Measurements from ENCODE around the gene EPHA8. TPM values are rescaled to one million over a fixed set of nuclear protein-coding genes. Genes with fewer than 3 reads are reported as not detected.
A peak's percentile ranks its signal among the peaks of the same experiment; 100 is the strongest.

The EPHA8 gene
- total and polyA plus RNA-seq, 2 of the 4 experiments (the other 2 are of a cell fraction): not detected

DNA sequence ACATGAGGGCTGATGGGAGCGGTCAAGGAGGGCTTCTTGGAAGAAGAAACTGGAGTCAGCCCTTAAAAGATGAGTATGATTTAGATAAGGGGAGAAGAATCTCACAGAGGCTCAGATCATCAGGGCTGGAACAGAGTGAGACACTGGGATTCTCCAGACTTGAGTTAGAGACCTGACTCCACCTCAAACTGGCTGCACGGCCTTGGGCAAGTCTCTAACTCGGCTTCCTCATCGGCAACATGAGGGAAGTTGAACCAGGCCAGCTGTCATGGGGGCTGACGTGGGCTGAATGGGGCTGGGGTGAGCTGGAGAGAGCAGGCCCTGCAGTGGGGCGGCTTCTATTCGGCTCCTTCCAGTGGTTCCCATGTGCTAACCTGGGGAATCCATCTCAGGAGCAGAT lies 82.6 kb downstream of the EPHA8 start:
- Histone ChIP-seq H4K91ac (ENCODE audit: insufficient read depth, low read depth, low read length) (no peak overlapping the region), H3K79me1 (ENCODE audit: low read depth in 1 of 2, low read length in 2 of 2) (no peaks in the 10 kb centered on the region), H2BK20ac (ENCODE audit: low read depth, low read length) (no peak overlapping the region), H3K4ac (ENCODE audit: low read depth, low read length) (no peak overlapping the region), H3K56ac (ENCODE audit: extremely low read depth, insufficient read depth, low read length) (no peak overlapping the region), H3K4me1 (ENCODE audit: control insufficient read depth, insufficient read depth, low read length) (peaks cover 2% of the 10 kb centered on the region; the same call in 1 of the 2 replicates), H4K8ac (ENCODE audit: low read depth in 2 of 2, low read length in 2 of 2) (no peak overlapping the region), H3K14ac (replicated peaks; ENCODE audit: low read depth, low read length) (no peak overlapping the region), H3K27ac (ENCODE audit: insufficient read depth, low read length) (no peak overlapping the region), H3K36me3 (ENCODE audit: control insufficient read depth, insufficient read depth, low read length) (no peaks in the 10 kb centered on the region), H2BK120ac (ENCODE audit: low read depth, low read length) (no peak overlapping the region), H2BK5ac (ENCODE audit: low read depth, low read length, poor library complexity, severe bottlenecking) (no peak overlapping the region), H2AFZ (replicated peaks; ENCODE audit: low read length, poor library complexity) (peak overlapping the region; percentile 59), H4K20me1 (ENCODE audit: insufficient read depth, low read length) (peaks cover 5% of the 10 kb centered on the region), H2BK15ac (ENCODE audit: low read depth, low read length) (no peak overlapping the region), H2AK9ac (replicated peaks; ENCODE audit: low read depth, low read length, poor library complexity) (no peak overlapping the region), H3K27me3 (ENCODE audit: control insufficient read depth, insufficient read depth, low read length) (peaks cover 45% of the 10 kb centered on the region), H2AK5ac (ENCODE audit: low read depth, low read length) (no peak overlapping the region), H3K9ac (ENCODE audit: low read depth, low read length) (no peak overlapping the region), H3K9me1 (ENCODE audit: insufficient read depth, low read length) (no peaks in the 10 kb centered on the region), H3K4me2 (ENCODE audit: low read depth, low read length) (no peak overlapping the region), H4K5ac (ENCODE audit: low read depth, low read length) (no peak overlapping the region), H3K4me3 (ENCODE audit: insufficient read depth, low read depth, low read length) (no peak overlapping the region), H3K23ac (ENCODE audit: low read depth, low read length) (no peak overlapping the region), H3K9me3 (ENCODE audit: control insufficient read depth, insufficient read depth, low read length) (no peaks in the 10 kb centered on the region), H3K18ac (ENCODE audit: low read depth, low read length) (no peak overlapping the region)
- BruUV-seq (replicated peaks): no TSS peak
- DNase-seq (no peak), ATAC-seq (ENCODE audit: low read depth) (peak; percentile 8)
- ChIA-PET POLR2A (ENCODE audit: unreplicated experiment) (no interaction called here), CTCF (interaction anchor here (0.6 kb wide), 1 partner anchor 9 kb away, joined by 4 read pairs; no protein-coding TSS in a partner anchor)
- in situ Hi-C loops (cut with MboI; ENCODE audit: low sequenced_read_pairs): loop anchor here (5.0 kb wide), 1 partner anchor 229 kb away; no protein-coding TSS in a partner anchor
- WGBS, 2 experiments (ENCODE audit: extremely low coverage in 2 of 2, insufficient read length in 1 of 2): 71% methylated on average over 1 of the region's 7 CpGs; no CpG with 5 or more reads in 1 of the 2 experiments
- TF ChIP-seq RCOR1 (IDR thresholded peaks at IDR 0.05; ENCODE audit: insufficient replicate concordance, low read length) (no peak), NFE2L2 (IDR thresholded peaks at IDR 0.05; ENCODE audit: low read depth, low read length) (no peak), RAD21 (IDR thresholded peaks at IDR 0.05; ENCODE audit: low read length) (no peak), FOS (IDR thresholded peaks at IDR 0.05; ENCODE audit: low read depth, low read length) (no peak), RFX5 (IDR thresholded peaks at IDR 0.05; ENCODE audit: low read depth, low read length) (no peak), MXI1 (IDR thresholded peaks at IDR 0.05; ENCODE audit: borderline replicate concordance, low read depth, low read length) (no peak), BHLHE40 (IDR thresholded peaks at IDR 0.05; ENCODE audit: low read depth, low read length) (no peak), SMC3 (IDR thresholded peaks at IDR 0.05; ENCODE audit: low read depth, low read length) (no peak), CEBPB (IDR thresholded peaks at IDR 0.05; ENCODE audit: low read depth, low read length) (no peak), CTCF (conservative IDR thresholded peaks at IDR 0.05; ENCODE audit: low read depth, low read length) (no peak), POLR2A (IDR thresholded peaks at IDR 0.05; ENCODE audit: low read depth, low read length) (no peak), MAZ (IDR thresholded peaks at IDR 0.05; ENCODE audit: borderline replicate concordance, low read depth, low read length) (no peak), MAFK (IDR thresholded peaks at IDR 0.05; ENCODE audit: low read depth, low read length) (no peak), CHD1 (IDR thresholded peaks at IDR 0.05; ENCODE audit: low read depth, low read length) (no peak)
- TF ChIP-seq, protein P1, sequence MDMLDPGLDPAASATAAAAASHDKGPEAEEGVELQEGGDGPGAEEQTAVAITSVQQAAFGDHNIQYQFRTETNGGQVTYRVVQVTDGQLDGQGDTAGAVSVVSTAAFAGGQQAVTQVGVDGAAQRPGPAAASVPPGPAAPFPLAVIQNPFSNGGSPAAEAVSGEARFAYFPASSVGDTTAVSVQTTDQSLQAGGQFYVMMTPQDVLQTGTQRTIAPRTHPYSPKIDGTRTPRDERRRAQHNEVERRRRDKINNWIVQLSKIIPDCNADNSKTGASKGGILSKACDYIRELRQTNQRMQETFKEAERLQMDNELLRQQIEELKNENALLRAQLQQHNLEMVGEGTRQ (IDR thresholded peaks at IDR 0.05; ENCODE audit: low read depth, low read length): no peak
- TF ChIP-seq, protein P2, sequence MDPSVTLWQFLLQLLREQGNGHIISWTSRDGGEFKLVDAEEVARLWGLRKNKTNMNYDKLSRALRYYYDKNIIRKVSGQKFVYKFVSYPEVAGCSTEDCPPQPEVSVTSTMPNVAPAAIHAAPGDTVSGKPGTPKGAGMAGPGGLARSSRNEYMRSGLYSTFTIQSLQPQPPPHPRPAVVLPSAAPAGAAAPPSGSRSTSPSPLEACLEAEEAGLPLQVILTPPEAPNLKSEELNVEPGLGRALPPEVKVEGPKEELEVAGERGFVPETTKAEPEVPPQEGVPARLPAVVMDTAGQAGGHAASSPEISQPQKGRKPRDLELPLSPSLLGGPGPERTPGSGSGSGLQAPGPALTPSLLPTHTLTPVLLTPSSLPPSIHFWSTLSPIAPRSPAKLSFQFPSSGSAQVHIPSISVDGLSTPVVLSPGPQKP (IDR thresholded peaks at IDR 0.05; ENCODE audit: borderline replicate concordance, low read depth, low read length): no peak
- dilution Hi-C loops (cut with HindIII; ENCODE audit: low sequenced_read_pairs, unreplicated experiment): no loop called here
- intact Hi-C loops (cut with micrococcal nuclease): loop anchor here (10.0 kb wide), 1 partner anchor 541 kb away; no protein-coding TSS in a partner anchor
